PC-9 (cell line): ENCODE data around the gene ICAM3. TPM values are rescaled to one million over a fixed set of nuclear protein-coding genes. Genes with fewer than 3 reads are reported as not detected.

Experiments used
- BruUV-seq: library from RNA; stranded (reverse); fragments of 400-500 nt; replicated peaks from 2 replicates; lab custom pipeline; 2021; lab: Mats Ljungman, UMichigan
- CTCF ChIA-PET: fragments of 300-600 bp; sonication (Branson Sonifier 250); formaldehyde crosslinking; loops from one replicate; lab custom pipeline; 2022; ENCODE audit warnings: antibody characterized with exemption; lab: Charles Lee
- POLR2A ChIA-PET: fragments of 300-600 bp; sonication (Branson Sonifier 250); formaldehyde crosslinking; loops from one replicate; lab custom pipeline; 2022; ENCODE audit warnings: antibody characterized with exemption; ENCODE audit not compliant: unreplicated experiment; lab: Charles Lee
- DNase-seq, 2 experiments: peaks; one replicate each; pipeline versions ENCODE4 v3.0.0 to v3.0.0-alpha.2; 2015 to 2022; ENCODE audit warnings: mixed read lengths in 1 of 2
- H2AFZ ChIP-seq: fragments of 200-600 bp; sonication (generic); 2 replicates; pipeline ENCODE4 v1.8.1; 2017; ENCODE audit warnings: antibody characterized with exemption
- H3F3A ChIP-seq: fragments of 200-600 bp; sonication (generic); 2 replicates; pipeline ENCODE4 v1.8.1; 2017; ENCODE audit warnings: antibody characterized with exemption, mild to moderate bottlenecking, low read depth; ENCODE audit not compliant: insufficient read depth
- H3K27ac ChIP-seq: fragments of 200-600 bp; sonication (generic); 2 replicates; pipeline ENCODE4 v1.6.1; 2016; ENCODE audit warnings: mixed run types
- H3K27me3 ChIP-seq: fragments of 200-600 bp; sonication (generic); 2 replicates; pipeline ENCODE4 v1.6.1; 2016; ENCODE audit warnings: low read depth, mixed run types; ENCODE audit not compliant: insufficient read depth
- H3K36me3 ChIP-seq: fragments of 200-600 bp; sonication (generic); 2 replicates; pipeline ENCODE4 v1.6.1; 2016; ENCODE audit warnings: low read depth, mixed run types
- H3K4me1 ChIP-seq: fragments of 200-600 bp; sonication (generic); replicated peaks from 2 replicates; pipeline ENCODE4 v1.6.1; 2016; ENCODE audit warnings: mixed run types; ENCODE audit not compliant: insufficient read depth
- H3K4me2 ChIP-seq: fragments of 200-600 bp; sonication (generic); 2 replicates; pipeline ENCODE4 v1.6.1; 2017; ENCODE audit warnings: mixed run types
- H3K4me3 ChIP-seq: fragments of 200-600 bp; sonication (generic); 2 replicates; pipeline ENCODE4 v1.6.1; 2016; ENCODE audit warnings: mixed run types
- H3K79me2 ChIP-seq: fragments of 200-600 bp; sonication (generic); 2 replicates; pipeline ENCODE4 v1.6.1; 2017; ENCODE audit warnings: low read depth, mixed run types
- H3K9me2 ChIP-seq: fragments of 200-600 bp; sonication (generic); 2 replicates; pipeline ENCODE4 v1.8.1; 2017; ENCODE audit warnings: mild to moderate bottlenecking; ENCODE audit not compliant: insufficient read depth
- H3K9me3 ChIP-seq: fragments of 200-600 bp; sonication (generic); 2 replicates; pipeline ENCODE4 v1.8.1; 2016; ENCODE audit warnings: low read depth; ENCODE audit not compliant: insufficient read depth
- H4K20me1 ChIP-seq: fragments of 200-600 bp; sonication (generic); 2 replicates; pipeline ENCODE4 v1.8.1; 2017; ENCODE audit not compliant: insufficient read depth
- EZH2 ChIP-seq: fragments of 200-600 bp; sonication (generic); IDR thresholded peaks from 2 replicates; pipeline ENCODE4 v1.8.0; 2017; ENCODE audit warnings: antibody characterized with exemption, low read depth
- intact Hi-C: fragments of 100-400 bp; cut with micrococcal nuclease; formaldehyde crosslinking; loops from one replicate; pipeline ENCODE4 v1.10.0; 2022; ENCODE audit not compliant: unreplicated experiment
- total RNA-seq: library from RNA; stranded (reverse); gene quantifications from 2 replicates; pipeline ENCODE4 v1.2.3, GENCODE V29; 2021
- TF ChIP-seq, protein P1 (sequence below): fragments of 200-600 bp; sonication (generic); conservative IDR thresholded peaks from 2 replicates; pipeline ENCODE4 v1.6.1; 2017; ENCODE audit warnings: mixed run types, antibody characterized with exemption, mild to moderate bottlenecking, moderate library complexity

ICAM3 gene
- total RNA-seq, 1 experiment from 2014 or later: 22.7 TPM

DNA sequence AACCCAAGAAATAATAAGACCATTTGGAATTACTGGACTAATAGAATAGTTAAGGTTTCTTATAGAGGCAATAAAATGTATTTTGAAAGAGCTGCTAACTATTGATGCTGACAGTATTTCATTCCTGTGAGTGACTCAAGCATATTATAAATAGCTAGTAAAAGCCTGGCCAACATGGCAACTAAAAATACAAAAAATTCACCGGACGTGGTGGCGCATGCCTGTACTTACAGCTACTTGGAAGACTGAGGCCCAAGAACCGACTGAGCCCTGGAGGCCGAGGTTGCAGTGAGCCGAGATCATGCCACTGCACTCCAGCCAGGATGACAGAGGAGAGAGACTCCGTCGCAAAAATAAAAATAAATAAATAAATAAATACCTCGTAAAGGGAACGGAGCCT, 5.4 kb upstream of the ICAM3 start:
- no peak overlapping the region for H3K4me2 ChIP-seq
- no TSS peak for BruUV-seq
- H3K79me2 ChIP-seq: no peaks in the 10 kb centered on the region
- no peaks in the 10 kb centered on the region for H3K27me3 ChIP-seq
- ChIA-PET CTCF (no interaction called here), POLR2A (interaction anchor here (0.6 kb wide), 1 partner anchor 231 kb away, joined by 6 read pairs; no protein-coding TSS in a partner anchor)
- intact Hi-C loops: no loop called here
- no peaks in the 10 kb centered on the region for H3K9me3 ChIP-seq
- H3K4me3 ChIP-seq: no peak overlapping the region
- H3F3A ChIP-seq: peaks cover 8% of the 10 kb centered on the region; the same call in 1 of the 2 replicates
- H2AFZ ChIP-seq: no peak overlapping the region
- no peak for TF ChIP-seq EZH2
- TF ChIP-seq, protein P1, sequence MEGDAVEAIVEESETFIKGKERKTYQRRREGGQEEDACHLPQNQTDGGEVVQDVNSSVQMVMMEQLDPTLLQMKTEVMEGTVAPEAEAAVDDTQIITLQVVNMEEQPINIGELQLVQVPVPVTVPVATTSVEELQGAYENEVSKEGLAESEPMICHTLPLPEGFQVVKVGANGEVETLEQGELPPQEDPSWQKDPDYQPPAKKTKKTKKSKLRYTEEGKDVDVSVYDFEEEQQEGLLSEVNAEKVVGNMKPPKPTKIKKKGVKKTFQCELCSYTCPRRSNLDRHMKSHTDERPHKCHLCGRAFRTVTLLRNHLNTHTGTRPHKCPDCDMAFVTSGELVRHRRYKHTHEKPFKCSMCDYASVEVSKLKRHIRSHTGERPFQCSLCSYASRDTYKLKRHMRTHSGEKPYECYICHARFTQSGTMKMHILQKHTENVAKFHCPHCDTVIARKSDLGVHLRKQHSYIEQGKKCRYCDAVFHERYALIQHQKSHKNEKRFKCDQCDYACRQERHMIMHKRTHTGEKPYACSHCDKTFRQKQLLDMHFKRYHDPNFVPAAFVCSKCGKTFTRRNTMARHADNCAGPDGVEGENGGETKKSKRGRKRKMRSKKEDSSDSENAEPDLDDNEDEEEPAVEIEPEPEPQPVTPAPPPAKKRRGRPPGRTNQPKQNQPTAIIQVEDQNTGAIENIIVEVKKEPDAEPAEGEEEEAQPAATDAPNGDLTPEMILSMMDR: no peak
- H3K36me3 ChIP-seq: no peaks in the 10 kb centered on the region
- H3K27ac ChIP-seq: no peak overlapping the region
- H3K4me1 ChIP-seq: no peaks in the 10 kb centered on the region
- no peak for DNase-seq
- no peaks in the 10 kb centered on the region for H4K20me1 ChIP-seq
- no peaks in the 10 kb centered on the region for H3K9me2 ChIP-seq

DNA sequence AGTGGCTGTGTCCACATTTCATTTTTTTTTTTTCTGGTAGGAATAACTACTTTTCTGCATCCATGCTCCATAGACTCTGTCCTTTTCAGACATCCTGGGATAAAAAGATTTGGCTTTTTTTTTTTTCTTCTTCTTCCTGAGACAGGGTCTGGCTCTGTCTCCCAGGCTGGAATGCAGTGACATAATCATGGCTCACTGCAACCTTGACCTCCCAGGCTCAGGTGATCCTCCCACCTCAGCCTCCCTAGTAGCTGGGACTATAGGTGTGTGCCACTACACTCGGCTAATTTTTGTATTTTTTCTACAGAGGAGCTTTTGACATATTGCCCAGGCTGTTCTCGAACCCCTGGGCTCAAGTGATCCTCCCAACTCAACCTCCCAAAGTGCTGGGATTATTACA, 4.1 kb upstream of the ICAM3 start:
- no peak overlapping the region for H3K27ac ChIP-seq
- intact Hi-C loops: no loop called here
- H2AFZ ChIP-seq: no peak overlapping the region
- no peaks in the 10 kb centered on the region for H3K4me1 ChIP-seq
- no TSS peak for BruUV-seq
- ChIA-PET POLR2A (interaction anchor here (0.6 kb wide), 1 partner anchor 226 kb away, joined by 6 read pairs; no protein-coding TSS in a partner anchor), CTCF (interaction anchor here (0.6 kb wide), 1 partner anchor 43 kb away, joined by 3 read pairs; no protein-coding TSS in a partner anchor)
- no peak for DNase-seq
- H3K9me3 ChIP-seq: no peaks in the 10 kb centered on the region
- TF ChIP-seq, protein P1: no peak
- no peak for TF ChIP-seq EZH2
- H3K27me3 ChIP-seq: no peaks in the 10 kb centered on the region
- H3K4me2 ChIP-seq: no peak overlapping the region
- no peak overlapping the region for H3K4me3 ChIP-seq
- no peaks in the 10 kb centered on the region for H3K79me2 ChIP-seq
- peaks cover 6% of the 10 kb centered on the region; the same call in 1 of the 2 replicates for H3F3A ChIP-seq
- H4K20me1 ChIP-seq: no peaks in the 10 kb centered on the region
- H3K36me3 ChIP-seq: no peaks in the 10 kb centered on the region
- H3K9me2 ChIP-seq: no peaks in the 10 kb centered on the region

DNA sequence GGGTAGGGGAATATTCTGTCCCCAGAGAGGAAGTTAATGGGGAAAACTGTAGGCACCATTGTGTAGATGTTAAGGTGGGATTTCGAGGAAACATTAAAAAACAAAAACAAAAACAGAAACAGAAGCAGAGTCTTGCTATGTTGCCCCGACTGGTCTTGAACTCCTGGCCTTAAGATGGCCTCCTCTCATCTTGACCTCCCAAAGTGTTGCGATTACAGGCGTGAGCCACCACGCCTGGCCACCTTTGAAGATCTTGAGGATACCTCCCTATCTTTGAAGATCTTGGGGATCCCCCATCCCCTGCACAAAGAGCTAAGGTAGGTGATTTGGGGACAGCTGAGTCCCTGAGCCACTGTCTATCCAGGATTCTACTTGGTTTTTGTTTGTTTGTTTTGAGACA, 553 bp upstream of the ICAM3 start:
- POLR2A ChIA-PET: no interaction called here
- CTCF ChIA-PET: interaction anchor here (0.6 kb wide), 1 partner anchor 64 kb away, joined by 4 read pairs; no protein-coding TSS in a partner anchor

More for the DNA sequence above, 553 bp upstream of the ICAM3 start:
- Histone ChIP-seq H3K27me3 (no peaks in the 10 kb centered on the region), H3K4me3 (no peak overlapping the region), H3K27ac (no peak overlapping the region), H2AFZ (no peak overlapping the region), H3K79me2 (no peaks in the 10 kb centered on the region), H3K9me2 (no peaks in the 10 kb centered on the region), H3K4me1 (no peaks in the 10 kb centered on the region), H3K9me3 (no peaks in the 10 kb centered on the region), H4K20me1 (no peaks in the 10 kb centered on the region), H3K4me2 (no peak overlapping the region), H3F3A (no peaks in the 10 kb centered on the region), H3K36me3 (no peaks in the 10 kb centered on the region)
- no peak for DNase-seq
- no TSS peak for BruUV-seq
- intact Hi-C loops: no loop called here
- TF ChIP-seq, protein P1: no peak
- TF ChIP-seq EZH2: no peak
